Jurkat, Clone E6-1 (cell line): ENCODE measurements around the gene KCNN3.

ENCODE experiments used
- DNase-seq: peaks from one replicate; pipeline ENCODE4 v3.0.0-alpha.2; 2011; ENCODE audit warnings: low read depth, low spot score
- H3K4me3 ChIP-seq: 2 replicates; pipeline ENCODE4 v1.5.1; 2011; ENCODE audit warnings: mild to moderate bottlenecking, low read length, control low read depth, moderate library complexity

Gene KCNN3

GRCh38 chr1:154748405-154748775 is 121.7 kb downstream of the KCNN3 start:
- no peak for DNase-seq
- no peak overlapping the region for H3K4me3 ChIP-seq

DNA sequence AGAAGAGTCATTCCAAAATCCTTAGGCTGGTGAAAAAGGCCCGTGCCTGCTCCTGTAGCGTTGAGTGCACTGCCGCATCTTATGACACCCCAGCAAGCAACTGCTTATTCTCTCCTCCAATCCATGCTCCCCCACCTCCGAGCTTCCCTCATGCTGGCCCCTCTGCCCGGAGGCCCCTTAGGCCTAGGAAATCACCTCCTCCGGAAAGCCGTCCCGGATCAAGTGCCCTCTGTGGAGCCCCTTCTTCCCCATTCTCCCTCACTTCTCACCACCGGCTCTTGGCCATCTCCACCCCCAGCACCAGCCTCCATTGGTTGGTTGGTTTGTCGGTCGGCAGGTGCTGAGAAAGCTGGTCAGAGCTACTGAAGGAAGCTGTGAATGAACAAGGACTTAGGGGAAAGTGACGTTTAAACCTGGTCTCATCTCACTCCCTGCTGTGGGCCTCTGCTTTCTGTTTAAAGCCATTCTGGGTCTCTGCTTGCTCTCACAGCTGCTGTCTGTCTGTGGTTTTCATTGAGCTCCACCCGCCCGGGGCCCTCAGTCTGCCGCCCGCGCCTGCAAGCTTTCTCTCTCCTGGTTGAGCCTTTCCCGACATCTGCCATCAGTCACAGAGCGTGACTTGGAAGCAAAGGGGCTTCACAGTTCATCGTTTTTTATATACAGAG is 122.2 kb downstream of the KCNN3 start:
- peak overlapping the region; percentile 18 for H3K4me3 ChIP-seq
- peak; percentile 88 for DNase-seq

- DNase-seq, result no peak
Measured at GRCh38 chr1:154747380-154747739, 122.7 kb downstream of the KCNN3 start.

DNA sequence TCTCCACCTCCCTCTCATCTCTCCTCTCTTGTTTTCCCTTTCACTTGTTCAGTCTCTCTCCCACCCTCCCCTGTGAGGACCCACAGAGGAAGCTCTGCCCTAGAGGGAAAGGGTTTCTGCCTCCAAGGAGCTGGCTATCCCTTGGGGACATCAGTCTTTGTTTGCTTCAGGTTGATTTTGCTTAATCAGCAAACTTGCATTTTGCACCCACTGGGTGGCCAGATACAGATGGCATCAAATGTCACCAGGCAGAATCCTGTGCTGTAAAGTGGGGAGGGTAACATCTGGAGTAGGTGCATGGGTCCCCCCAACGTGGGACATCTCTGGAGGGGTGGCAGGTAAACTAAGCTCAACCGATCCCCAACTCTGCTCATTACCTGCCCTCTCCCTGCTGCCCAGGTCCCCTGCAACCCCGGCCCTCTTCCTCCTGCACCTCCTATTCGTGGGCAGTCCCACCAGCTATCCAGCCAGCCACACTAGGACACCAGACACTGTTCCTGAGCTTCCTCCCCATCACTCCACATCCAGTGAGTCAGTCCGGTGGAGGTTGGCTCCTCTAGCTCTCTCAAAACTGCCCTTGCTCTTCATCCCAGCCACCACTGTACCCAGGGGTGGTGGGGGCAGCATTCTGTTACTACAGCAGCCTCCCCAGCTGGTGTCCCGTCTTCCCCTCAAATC is 123.3 kb downstream of the KCNN3 start:
- no peak for DNase-seq

More at GRCh38 chr1:154747380-154747739, 122.7 kb downstream of the KCNN3 start:
- no peak overlapping the region for H3K4me3 ChIP-seq

DNA sequence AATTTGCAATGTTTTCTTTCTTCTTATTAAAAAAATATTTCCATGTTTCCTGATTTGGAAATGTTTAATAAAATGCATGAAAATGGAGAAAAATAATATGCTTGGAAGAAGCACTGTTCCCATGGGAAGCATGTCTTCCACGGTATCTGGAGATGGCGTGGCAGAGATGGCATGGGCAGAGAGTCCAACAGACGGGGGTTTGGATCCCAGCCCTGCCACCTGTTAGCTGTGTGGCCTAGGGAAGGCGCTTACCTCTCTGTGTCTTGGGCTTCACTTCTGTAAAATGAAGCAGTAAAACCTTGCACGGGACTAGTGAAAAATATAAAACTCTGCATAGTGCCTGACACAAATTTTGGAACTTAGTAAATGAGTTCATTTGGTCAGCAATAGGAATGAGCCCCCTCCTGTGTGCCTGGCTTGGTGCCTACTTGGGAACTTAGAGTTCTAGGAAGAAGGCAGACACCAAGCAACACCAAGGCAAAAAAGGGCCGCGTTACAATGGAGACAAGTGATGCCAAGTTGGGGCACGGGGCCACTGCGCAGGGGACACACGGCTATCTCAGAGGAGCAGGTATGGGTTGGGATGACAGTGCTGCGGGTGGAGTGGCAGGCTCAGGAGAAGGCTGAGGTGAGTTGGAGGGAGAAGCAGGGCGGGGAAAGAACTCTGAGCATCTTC is 124.2 kb downstream of the KCNN3 start:
- no peak overlapping the region for H3K4me3 ChIP-seq
- no peak for DNase-seq

More for the DNA sequence above, 123.3 kb downstream of the KCNN3 start:
- H3K4me3 ChIP-seq, result no peak overlapping the region

DNA sequence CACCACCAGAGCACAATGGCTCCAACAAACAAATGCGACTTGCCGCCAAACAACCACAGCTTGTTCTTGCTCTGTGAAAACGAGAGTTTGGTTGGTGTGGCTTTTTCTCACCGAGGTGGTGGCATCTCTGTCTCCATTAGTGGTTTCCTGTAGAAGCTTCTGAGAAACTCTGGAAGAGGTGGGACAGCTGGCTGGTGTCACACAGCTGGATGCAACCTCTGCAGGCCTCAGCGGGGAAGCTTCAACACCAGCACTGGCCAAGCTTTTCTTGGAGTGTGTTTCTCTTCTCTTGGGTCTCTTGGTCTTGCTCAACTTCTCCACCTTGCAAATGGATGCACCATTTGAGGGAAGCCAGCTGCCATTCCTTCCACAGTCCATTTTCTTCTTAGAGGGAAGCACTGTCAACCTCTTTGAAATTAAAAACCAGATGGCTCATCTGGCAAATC is 124.8 kb downstream of the KCNN3 start:
- DNase-seq, result peak; percentile 96
- H3K4me3 ChIP-seq, result no peak overlapping the region

DNA sequence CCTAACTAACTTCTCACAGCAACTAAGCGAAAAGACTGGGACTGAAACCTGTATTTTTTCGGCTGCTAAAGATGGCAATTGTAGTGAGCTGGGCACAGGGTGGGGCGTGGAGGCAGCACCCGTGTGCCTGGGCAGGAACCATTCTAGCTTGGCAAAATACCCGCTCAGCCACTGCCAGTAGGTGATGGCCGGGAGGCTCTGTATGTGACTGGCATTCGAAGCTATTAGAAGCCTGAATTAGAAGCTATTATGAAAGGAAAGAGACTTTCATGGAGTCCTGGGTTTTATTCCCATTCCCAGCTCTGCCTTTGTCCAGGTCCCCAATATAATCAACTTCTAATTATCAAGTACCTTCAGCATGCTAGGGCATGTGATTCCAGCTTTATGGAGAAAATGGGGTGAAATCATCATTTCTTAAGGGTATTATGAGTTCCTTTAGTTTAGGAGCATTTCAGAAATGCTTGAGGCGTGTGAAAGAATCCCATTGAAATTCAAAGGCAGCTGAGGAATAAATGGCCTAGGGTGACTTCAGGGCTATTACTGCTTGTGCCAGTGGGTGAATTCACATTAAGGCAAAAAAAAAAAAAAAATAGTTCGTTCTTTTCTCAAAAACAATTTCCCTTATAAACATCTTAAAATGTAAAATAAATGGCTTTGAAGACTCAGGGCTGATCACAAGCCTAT is 125.6 kb downstream of the KCNN3 start:
- DNase-seq, result no peak
- no peak overlapping the region for H3K4me3 ChIP-seq

- H3K4me3 ChIP-seq, result no peak overlapping the region
- DNase-seq, result no peak
Measured at GRCh38 chr1:154743526-154744036, 126.5 kb downstream of the KCNN3 start.

DNA sequence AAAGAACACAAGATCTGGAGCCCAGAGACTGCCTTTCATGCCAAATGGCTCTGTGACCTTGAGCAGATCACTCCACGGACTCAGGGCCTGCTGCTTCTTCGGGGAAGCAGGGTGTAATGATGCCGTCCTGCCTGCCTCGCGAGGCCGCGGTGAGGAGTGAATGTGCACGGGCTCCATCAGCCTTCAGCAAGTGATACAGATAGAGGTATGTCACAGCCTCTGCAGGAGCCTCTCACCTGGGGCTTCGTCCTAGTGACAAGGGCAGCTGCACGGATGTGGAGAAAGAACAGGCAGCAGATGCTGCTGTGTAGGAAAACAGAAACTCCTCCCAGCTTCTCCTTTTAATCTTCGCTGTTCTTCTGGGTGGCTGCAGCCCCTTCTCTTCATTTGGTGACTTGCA is 127.5 kb downstream of the KCNN3 start:
- no peak overlapping the region for H3K4me3 ChIP-seq
- no peak for DNase-seq

DNA sequence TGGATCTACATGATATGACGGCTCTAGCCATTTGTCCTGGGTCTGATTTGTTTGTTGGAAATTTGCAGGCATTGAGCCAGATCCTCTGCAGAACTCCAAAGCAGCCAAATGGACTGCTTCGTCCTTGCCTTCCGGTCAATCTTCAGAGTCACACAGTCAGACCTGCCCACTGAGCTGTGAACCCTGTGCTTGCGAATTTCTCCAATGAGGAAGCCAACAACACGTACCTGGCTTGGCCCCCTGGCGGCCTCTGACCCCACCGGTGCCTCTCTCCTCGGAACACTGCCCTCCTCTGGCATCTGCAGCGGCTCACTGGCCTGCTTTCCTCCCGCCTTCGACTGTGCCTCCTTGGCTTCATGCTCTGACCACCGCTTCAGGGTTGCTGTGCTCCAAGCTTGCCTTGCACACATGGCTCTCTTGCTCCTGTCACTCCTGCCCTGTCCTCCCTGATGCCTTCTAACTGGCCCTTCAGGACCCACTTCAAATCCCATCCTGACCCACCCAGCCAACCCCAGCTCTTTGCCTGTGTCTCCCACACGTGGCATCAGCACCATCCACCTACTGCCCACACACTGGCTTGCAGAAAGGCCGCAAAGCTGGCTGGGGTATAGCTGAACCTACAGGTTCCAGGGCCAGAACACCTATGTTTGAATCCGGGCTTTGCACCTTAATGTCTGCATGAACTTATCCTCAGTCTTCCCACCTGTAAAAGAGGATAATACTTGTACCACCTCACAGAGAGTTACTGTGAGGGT is 128.2 kb downstream of the KCNN3 start:
- DNase-seq, result no peak
- H3K4me3 ChIP-seq, result no peak overlapping the region

DNA sequence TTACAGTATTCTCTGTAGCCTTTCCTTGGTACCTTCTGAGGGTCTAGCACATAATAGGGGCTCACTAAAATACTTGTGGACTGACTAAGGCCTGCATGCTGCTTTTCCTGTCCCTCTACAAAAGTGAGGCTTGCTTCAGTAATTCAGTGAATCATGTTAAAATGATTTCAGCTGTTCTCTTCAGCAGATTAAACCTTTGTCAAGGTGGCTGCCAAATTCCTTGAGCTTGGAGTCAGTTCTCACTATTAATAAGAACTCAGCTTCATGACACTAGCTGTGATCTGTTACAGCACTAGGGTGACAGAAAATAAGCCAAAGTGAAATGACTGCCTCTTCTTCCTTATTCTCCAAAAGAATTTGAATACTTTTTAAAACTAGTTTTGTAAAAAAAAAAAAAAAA is 128.8 kb downstream of the KCNN3 start:
- no peak for DNase-seq

GRCh38 chr1:154739654-154740053 is 130.4 kb downstream of the KCNN3 start:
- DNase-seq, result no peak

More for the DNA sequence above, 128.8 kb downstream of the KCNN3 start:
- H3K4me3 ChIP-seq, result no peak overlapping the region

GRCh38 chr1:154736841-154737240 is 133.2 kb downstream of the KCNN3 start:
- no peak for DNase-seq
- H3K4me3 ChIP-seq, result no peak overlapping the region

More at GRCh38 chr1:154739654-154740053, 130.4 kb downstream of the KCNN3 start:
- H3K4me3 ChIP-seq, result no peak overlapping the region

- DNase-seq, result no peak
- H3K4me3 ChIP-seq, result no peak overlapping the region
Measured at GRCh38 chr1:154735804-154736168, 134.3 kb downstream of the KCNN3 start.

DNA sequence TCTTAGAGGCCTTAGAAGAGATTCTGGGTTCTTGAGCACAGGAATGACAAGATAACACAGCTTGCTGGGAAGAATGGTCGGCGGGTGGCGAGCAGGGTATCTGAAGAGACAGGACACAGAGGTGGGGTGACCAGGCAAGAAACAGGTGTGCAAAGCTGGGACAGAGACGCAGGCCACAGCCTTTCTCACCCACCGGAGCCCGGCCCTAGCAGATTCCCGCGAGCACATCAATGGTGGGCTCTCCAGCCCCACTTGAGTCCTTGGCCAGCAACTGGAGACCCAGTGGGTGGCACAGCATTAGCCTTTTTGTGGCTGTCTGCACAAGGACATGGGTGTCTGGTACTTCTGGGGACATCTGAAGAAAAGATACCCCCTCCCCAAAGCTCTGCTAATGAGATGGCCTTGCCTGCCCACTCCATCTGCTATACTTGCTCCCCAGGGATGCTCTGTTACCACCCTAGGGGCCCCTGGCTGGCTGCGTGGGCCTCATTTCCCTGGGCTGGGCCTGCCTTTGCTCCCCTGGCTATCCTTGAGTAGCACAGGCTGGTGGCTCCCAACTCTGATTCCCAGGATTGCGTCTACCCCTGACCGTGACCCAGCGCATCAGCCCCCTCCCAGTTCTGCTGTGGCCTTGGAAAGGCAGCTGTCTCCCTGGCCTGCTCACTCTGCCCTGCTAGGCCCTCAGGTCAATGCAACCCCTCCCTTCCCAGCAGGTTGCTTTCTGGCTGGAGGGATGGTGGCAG is 134.8 kb downstream of the KCNN3 start:
- no peak for DNase-seq
- no peak overlapping the region for H3K4me3 ChIP-seq

- DNase-seq, result no peak
Measured at GRCh38 chr1:154733621-154734020, 136.5 kb downstream of the KCNN3 start.

GRCh38 chr1:154730986-154731489 is 139.0 kb downstream of the KCNN3 start:
- no peak for DNase-seq
- H3K4me3 ChIP-seq, result no peak overlapping the region

More at GRCh38 chr1:154733621-154734020, 136.5 kb downstream of the KCNN3 start:
- no peak overlapping the region for H3K4me3 ChIP-seq

- H3K4me3 ChIP-seq, result no peak overlapping the region
- DNase-seq, result no peak
Measured at GRCh38 chr1:154730259-154730658, 139.8 kb downstream of the KCNN3 start.
